ENCODE data around the gene CRISPLD2.

Gene CRISPLD2

GRCh38 chr16:84819644-84820304 lies at the start of gene CRISPLD2:
Gene CRISPLD2 (plus strand): TSS chr16:84819985. CDS start chr16:84838496, 18,511 bp downstream.
- no peak for FAIRE-seq

GRCh38 chr16:84773312-84773711 lies 46.5 kb upstream of the CRISPLD2 start:
- no peak for FAIRE-seq

- FAIRE-seq = no peak
These were observed 45.0 kb upstream of the CRISPLD2 start for GRCh38 chr16:84774810-84775209.

- FAIRE-seq = no peak
These were observed 44.4 kb upstream of the CRISPLD2 start for GRCh38 chr16:84775262-84775810.

GRCh38 chr16:84777435-84777834 lies 42.4 kb upstream of the CRISPLD2 start:
- no peak for FAIRE-seq

- no peak for FAIRE-seq
These were observed 41.1 kb upstream of the CRISPLD2 start for GRCh38 chr16:84778720-84779119.

GRCh38 chr16:84780063-84780462 lies 39.7 kb upstream of the CRISPLD2 start:
- no peak for FAIRE-seq

- no peak for FAIRE-seq
These were observed 39.0 kb upstream of the CRISPLD2 start for GRCh38 chr16:84780544-84781376.

GRCh38 chr16:84782846-84783245 lies 36.9 kb upstream of the CRISPLD2 start:
- FAIRE-seq = no peak

- FAIRE-seq = no peak
These were observed 33.8 kb upstream of the CRISPLD2 start for GRCh38 chr16:84785843-84786581.

GRCh38 chr16:84786605-84787262 lies 33.1 kb upstream of the CRISPLD2 start:
- FAIRE-seq = no peak

GRCh38 chr16:84787263-84787622 lies 32.5 kb upstream of the CRISPLD2 start:
- FAIRE-seq = no peak

GRCh38 chr16:84788920-84789391 lies 30.8 kb upstream of the CRISPLD2 start:
- FAIRE-seq = no peak

- FAIRE-seq = no peak
These were observed 30.4 kb upstream of the CRISPLD2 start for GRCh38 chr16:84789431-84789830.

- no peak for FAIRE-seq
These were observed 29.5 kb upstream of the CRISPLD2 start for GRCh38 chr16:84790301-84790700.

- FAIRE-seq = no peak
These were observed 28.7 kb upstream of the CRISPLD2 start for GRCh38 chr16:84791088-84791487.

GRCh38 chr16:84791501-84791900 lies 28.3 kb upstream of the CRISPLD2 start:
- no peak for FAIRE-seq

- FAIRE-seq = no peak
These were observed 25.6 kb upstream of the CRISPLD2 start for GRCh38 chr16:84794186-84794585.

GRCh38 chr16:84794626-84795025 lies 25.2 kb upstream of the CRISPLD2 start:
- no peak for FAIRE-seq

- FAIRE-seq = no peak
These were observed 24.3 kb upstream of the CRISPLD2 start for GRCh38 chr16:84795329-84796053.

GRCh38 chr16:84800158-84800978 lies 19.4 kb upstream of the CRISPLD2 start:
- FAIRE-seq = no peak

Data from G401.6 (cell line).